LNCAP (cell line): ENCODE measurements around the gene HPS5.

Source experiments
- CTCF ChIP-seq: fragments of 450-650 bp; IDR thresholded peaks from 2 replicates; pipeline ENCODE4 v1.5.1; 2017; ENCODE audit warnings: mild to moderate bottlenecking

HPS5 gene

GRCh38 chr11:18310800-18311340 is 11.1 kb downstream of the HPS5 start:
- TF ChIP-seq CTCF, result no peak

- no peak for TF ChIP-seq CTCF
Measured at GRCh38 chr11:18309691-18310090, 12.2 kb downstream of the HPS5 start.

GRCh38 chr11:18308242-18308641 is 13.7 kb downstream of the HPS5 start:
- no peak for TF ChIP-seq CTCF

GRCh38 chr11:18307461-18308139 is 14.3 kb downstream of the HPS5 start:
- TF ChIP-seq CTCF, result no peak

- no peak for TF ChIP-seq CTCF
Measured at GRCh38 chr11:18304745-18305144, 17.2 kb downstream of the HPS5 start.

- no peak for TF ChIP-seq CTCF
Measured at GRCh38 chr11:18299721-18300120, 22.2 kb downstream of the HPS5 start.

- TF ChIP-seq CTCF, result no peak
Measured at GRCh38 chr11:18295316-18295715, 26.6 kb downstream of the HPS5 start.

GRCh38 chr11:18294862-18295261 is 27.1 kb downstream of the HPS5 start:
- no peak for TF ChIP-seq CTCF
